Measurements from ENCODE around the gene SH3PXD2A.

DNA sequence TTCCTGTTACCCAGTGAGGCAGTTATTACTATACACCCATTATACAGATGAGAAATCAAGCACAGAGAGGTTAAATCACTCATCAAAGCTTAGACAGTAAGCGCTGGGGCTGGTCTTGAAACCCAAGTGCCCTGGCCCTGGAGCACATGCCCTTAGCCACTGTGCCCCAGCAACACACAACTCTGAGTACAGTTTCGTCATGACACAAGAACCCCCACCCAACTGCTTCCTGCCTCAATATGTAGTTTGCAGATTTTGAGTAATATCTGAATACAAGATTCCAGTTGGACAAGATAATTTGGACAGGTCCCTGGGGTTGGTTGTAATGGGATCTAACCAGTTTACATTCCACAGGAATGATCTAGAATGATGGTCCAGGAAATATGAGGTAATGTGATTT lies 62.8 kb downstream of the SH3PXD2A start:
- TF ChIP-seq CTCF (IDR thresholded peaks at IDR 0.05): no peak
- no peak for TF ChIP-seq POLR2AphosphoS5 (IDR thresholded peaks at IDR 0.05)
- no peak for TF ChIP-seq EP300 (IDR thresholded peaks at IDR 0.05)
